Loucy (cell line): Measurements from ENCODE around the gene PNP.

Experiments
- H2AFZ ChIP-seq: fragments of 200-600 bp; sonication (generic); 2 replicates; pipeline ENCODE4 v1.6.0; 2016; ENCODE audit warnings: antibody characterized with exemption, mild to moderate bottlenecking, low read length, moderate library complexity
- H3F3A ChIP-seq: fragments of 200-600 bp; 2 replicates; pipeline ENCODE4 v1.6.0; 2016; ENCODE audit warnings: antibody characterized with exemption, low read depth, mild to moderate bottlenecking
- H3K27me3 ChIP-seq: fragments of 200-600 bp; sonication (generic); 2 replicates; pipeline ENCODE4 v1.6.1; 2014; ENCODE audit warnings: low read length, mild to moderate bottlenecking; ENCODE audit not compliant: insufficient read depth, poor library complexity, severe bottlenecking
- H3K36me3 ChIP-seq: fragments of 200-600 bp; sonication (generic); 2 replicates; pipeline ENCODE4 v1.6.1; 2016; ENCODE audit warnings: low read length; ENCODE audit not compliant: insufficient read depth
- H3K4me1 ChIP-seq: fragments of 200-600 bp; sonication (generic); 2 replicates; pipeline ENCODE4 v1.5.1; 2014; ENCODE audit warnings: low read length, mild to moderate bottlenecking; ENCODE audit not compliant: insufficient read depth, poor library complexity, severe bottlenecking
- H3K4me2 ChIP-seq: fragments of 200-600 bp; sonication (generic); 2 replicates; pipeline ENCODE4 v1.6.0; 2014; ENCODE audit warnings: antibody characterized with exemption, low read length, low read depth, mild to moderate bottlenecking; ENCODE audit not compliant: poor library complexity, severe bottlenecking
- H3K4me3 ChIP-seq: fragments of 200-600 bp; sonication (generic); 2 replicates; pipeline ENCODE4 v1.5.1; 2014; ENCODE audit warnings: low read length, mild to moderate bottlenecking, mixed read lengths; ENCODE audit not compliant: poor library complexity, severe bottlenecking
- H3K79me2 ChIP-seq: fragments of 200-600 bp; sonication (generic); 2 replicates; pipeline ENCODE4 v1.6.1; 2014; ENCODE audit warnings: low read length; ENCODE audit not compliant: insufficient read depth
- H3K9ac ChIP-seq: fragments of 200-600 bp; sonication (generic); 2 replicates; pipeline ENCODE4 v1.6.0; 2014; ENCODE audit warnings: mild to moderate bottlenecking, low read depth, low read length, moderate library complexity; ENCODE audit not compliant: poor library complexity, severe bottlenecking
- H3K9me2 ChIP-seq: fragments of 200-600 bp; sonication (generic); replicated peaks from 2 replicates; pipeline ENCODE4 v1.6.1; 2016; ENCODE audit warnings: low read depth, low read length, mixed read lengths
- H3K9me3 ChIP-seq: fragments of 200-600 bp; sonication (generic); 2 replicates; pipeline ENCODE4 v1.6.1; 2014; ENCODE audit warnings: mild to moderate bottlenecking, antibody characterized with exemption, low read length, low read depth; ENCODE audit not compliant: insufficient read depth
- H4K20me1 ChIP-seq: fragments of 200-600 bp; sonication (generic); 2 replicates; pipeline ENCODE4 v1.6.0; 2014; ENCODE audit warnings: antibody characterized with exemption, low read length, mild to moderate bottlenecking; ENCODE audit not compliant: insufficient read depth, poor library complexity, severe bottlenecking
- EZH2phosphoT487 ChIP-seq: fragments of 200-600 bp; IDR thresholded peaks from 2 replicates; pipeline ENCODE4 v1.6.1; 2018; ENCODE audit warnings: antibody characterized with exemption, mild to moderate bottlenecking, moderate library complexity, borderline replicate concordance
- TF ChIP-seq, protein P1 (sequence below): fragments of 200-600 bp; sonication (generic); conservative IDR thresholded peaks from 2 replicates; pipeline ENCODE4 v1.5.1; 2014; ENCODE audit warnings: mild to moderate bottlenecking, antibody characterized with exemption, low read length

The PNP gene

DNA sequence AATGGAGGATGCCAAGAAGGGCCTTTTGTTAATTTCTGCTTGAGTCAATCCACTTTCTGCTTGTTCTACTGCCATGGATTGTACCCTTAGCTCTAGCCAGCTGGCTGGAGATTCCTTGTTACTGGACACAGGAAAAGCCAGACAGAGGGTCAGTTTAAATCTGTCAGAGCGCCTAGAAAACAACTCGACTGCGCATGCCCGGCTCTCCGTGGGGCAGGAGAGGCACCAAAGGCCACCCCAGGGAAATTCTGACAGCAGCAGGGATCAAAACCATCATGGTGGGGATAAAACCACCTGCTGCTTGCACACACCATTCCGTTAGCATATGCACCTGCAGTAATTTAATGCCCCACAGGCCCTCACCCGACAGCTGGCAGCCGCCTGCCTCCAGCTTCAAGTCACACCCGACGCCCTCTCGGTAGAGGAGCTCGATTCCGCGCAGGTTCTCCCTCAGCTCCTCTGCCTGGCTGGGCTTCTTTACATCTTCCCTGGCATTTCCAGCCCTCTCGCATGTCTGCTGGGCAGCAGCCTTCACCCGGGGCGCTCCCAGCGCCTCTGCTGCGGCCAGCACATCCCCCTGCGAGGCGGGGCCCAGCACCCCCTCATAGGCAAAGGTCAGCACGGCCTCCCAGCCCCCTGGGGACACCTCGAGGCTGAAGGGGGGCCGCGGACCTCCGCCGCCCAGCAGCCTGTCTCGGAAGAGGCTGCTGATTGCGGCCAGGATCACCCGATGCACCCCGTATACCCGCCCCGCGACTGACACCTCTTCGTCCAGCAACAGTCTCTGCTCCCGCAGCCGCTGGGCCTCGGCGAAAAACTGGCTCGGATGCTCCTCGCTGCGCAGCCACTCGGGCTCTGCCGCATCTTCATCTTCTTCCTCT, 34.3 kb upstream of the PNP start:
- H3K4me1 ChIP-seq = peaks cover 8% of the 10 kb centered on the region
- H3F3A ChIP-seq = no peaks in the 10 kb centered on the region
- H3K27me3 ChIP-seq = no peaks in the 10 kb centered on the region
- H3K9ac ChIP-seq = no peak overlapping the region
- TF ChIP-seq EZH2phosphoT487 = no peak
- TF ChIP-seq, protein P1, sequence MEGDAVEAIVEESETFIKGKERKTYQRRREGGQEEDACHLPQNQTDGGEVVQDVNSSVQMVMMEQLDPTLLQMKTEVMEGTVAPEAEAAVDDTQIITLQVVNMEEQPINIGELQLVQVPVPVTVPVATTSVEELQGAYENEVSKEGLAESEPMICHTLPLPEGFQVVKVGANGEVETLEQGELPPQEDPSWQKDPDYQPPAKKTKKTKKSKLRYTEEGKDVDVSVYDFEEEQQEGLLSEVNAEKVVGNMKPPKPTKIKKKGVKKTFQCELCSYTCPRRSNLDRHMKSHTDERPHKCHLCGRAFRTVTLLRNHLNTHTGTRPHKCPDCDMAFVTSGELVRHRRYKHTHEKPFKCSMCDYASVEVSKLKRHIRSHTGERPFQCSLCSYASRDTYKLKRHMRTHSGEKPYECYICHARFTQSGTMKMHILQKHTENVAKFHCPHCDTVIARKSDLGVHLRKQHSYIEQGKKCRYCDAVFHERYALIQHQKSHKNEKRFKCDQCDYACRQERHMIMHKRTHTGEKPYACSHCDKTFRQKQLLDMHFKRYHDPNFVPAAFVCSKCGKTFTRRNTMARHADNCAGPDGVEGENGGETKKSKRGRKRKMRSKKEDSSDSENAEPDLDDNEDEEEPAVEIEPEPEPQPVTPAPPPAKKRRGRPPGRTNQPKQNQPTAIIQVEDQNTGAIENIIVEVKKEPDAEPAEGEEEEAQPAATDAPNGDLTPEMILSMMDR = no peak
- H2AFZ ChIP-seq = no peak overlapping the region
- H3K4me3 ChIP-seq = no peak overlapping the region
- H4K20me1 ChIP-seq = no peaks in the 10 kb centered on the region
- no peaks in the 10 kb centered on the region for H3K9me3 ChIP-seq
- H3K79me2 ChIP-seq = no peaks in the 10 kb centered on the region
- H3K4me2 ChIP-seq = no peak overlapping the region
- no peaks in the 10 kb centered on the region for H3K9me2 ChIP-seq
- no peaks in the 10 kb centered on the region for H3K36me3 ChIP-seq

DNA sequence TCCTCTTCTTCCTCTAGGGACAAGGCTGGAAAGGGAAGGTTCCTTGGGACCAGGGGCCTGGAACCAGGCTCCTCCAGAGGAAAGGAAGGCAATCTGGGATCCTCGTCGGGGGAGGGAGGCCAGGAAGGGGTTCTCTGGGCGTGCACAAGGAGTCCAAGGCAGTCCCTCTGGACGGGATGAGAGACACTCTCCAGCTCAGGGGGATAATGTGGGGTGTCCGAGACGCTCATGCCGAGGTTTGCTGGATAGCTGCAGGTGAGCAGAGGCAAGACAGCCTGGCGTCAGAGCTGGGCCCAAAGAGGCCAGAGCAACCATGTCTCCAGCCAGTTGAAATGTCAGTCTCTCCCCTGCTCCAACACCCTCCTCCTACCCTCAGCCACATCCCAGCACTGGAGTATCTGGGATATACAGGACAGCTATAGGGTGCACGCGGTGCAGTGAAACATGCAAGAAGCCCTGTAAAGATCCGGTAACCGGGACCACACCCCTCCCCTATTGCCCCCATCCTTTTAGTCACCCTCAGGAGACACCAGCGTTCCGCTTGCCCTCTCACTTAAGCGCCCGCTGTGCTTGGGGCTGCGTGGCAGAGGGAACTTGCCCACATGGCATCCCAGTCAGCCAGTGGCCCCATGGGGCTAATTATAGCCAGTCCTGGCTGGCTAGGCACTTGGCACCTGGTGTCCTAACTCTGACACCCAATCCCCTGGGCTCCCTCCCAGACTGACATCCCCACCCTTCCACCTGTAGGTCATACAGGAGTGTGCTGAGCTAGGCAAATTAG, 33.4 kb upstream of the PNP start, which contains the start of gene KLHL33:
Gene KLHL33 (minus strand): TSS at position 585 of the 781 bp plus-strand sequence. CDS start 355 bp downstream, at position 230.
- Histone ChIP-seq H3K4me2 (no peak within 1 kb of the TSS), H3K4me1 (peaks cover 9% of the 10 kb centered on the region), H3K27me3 (no peaks in the 10 kb centered on the region), H3K9me3 (no peaks in the 10 kb centered on the region), H3K9me2 (no peaks in the 10 kb centered on the region), H3K79me2 (no peaks in the 10 kb centered on the region), H3K4me3 (no peak within 1 kb of the TSS), H3F3A (no peaks in the 10 kb centered on the region), H3K9ac (no peak within 1 kb of the TSS), H4K20me1 (no peaks in the 10 kb centered on the region), H3K36me3 (no peaks in the 10 kb centered on the region), H2AFZ (no peak within 1 kb of the TSS)
- TF ChIP-seq, protein P1 = no peak
- TF ChIP-seq EZH2phosphoT487 = no peak

DNA sequence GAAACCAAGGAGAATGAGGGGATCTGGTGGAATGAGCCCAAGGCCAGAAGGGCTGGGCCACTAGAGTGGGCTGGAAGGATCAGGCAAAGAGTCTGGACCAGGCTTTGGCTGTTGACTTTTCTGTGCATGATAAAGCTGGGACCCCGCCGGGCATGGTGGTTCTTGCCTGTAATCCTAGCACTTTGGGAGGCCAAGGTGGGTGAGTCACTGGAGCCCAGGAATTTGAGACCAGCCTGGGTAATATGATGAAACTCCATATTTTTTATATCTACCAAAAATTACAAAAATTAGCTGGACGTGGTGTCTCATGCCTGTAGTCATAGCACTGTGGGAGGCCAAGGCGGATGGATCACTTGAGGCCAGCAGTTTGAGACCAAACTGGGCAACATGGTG, 32.8 kb upstream of the PNP start:
- Histone ChIP-seq H3K4me3 (no peak overlapping the region), H3K4me1 (peaks cover 15% of the 10 kb centered on the region), H3K9me2 (no peaks in the 10 kb centered on the region), H2AFZ (no peak overlapping the region), H3K27me3 (no peaks in the 10 kb centered on the region), H3K9ac (no peak overlapping the region), H4K20me1 (no peaks in the 10 kb centered on the region), H3F3A (no peaks in the 10 kb centered on the region), H3K36me3 (no peaks in the 10 kb centered on the region), H3K79me2 (no peaks in the 10 kb centered on the region), H3K4me2 (no peak overlapping the region), H3K9me3 (no peaks in the 10 kb centered on the region)
- TF ChIP-seq EZH2phosphoT487 = no peak
- TF ChIP-seq, protein P1 = no peak
